Choroid plexus epithelial cell (primary cell): ENCODE measurements around the gene STEAP2.
"Not testable (repeated sequence)": the region's sequence is repeated elsewhere in the genome, so short reads cannot be mapped to it uniquely, and the experiment has no call there.

Experiments
- DNase-seq: peaks from one replicate; pipeline ENCODE4 v3.0.0-alpha.2; 2010; ENCODE audit warnings: low read depth
- H3K4me3 ChIP-seq: 2 replicates; pipeline ENCODE4 v1.5.1; 2011; ENCODE audit warnings: low read depth, mild to moderate bottlenecking, control low read depth, low read length, moderate library complexity
- TF ChIP-seq, protein P1 (sequence below): conservative IDR thresholded peaks from 2 replicates; pipeline ENCODE4 v1.5.1; 2011; ENCODE audit warnings: low read depth, mild to moderate bottlenecking, control low read depth, inconsistent platforms, low read length, moderate library complexity

STEAP2 gene

GRCh38 chr7:90248706-90249105 is 37.2 kb downstream of the STEAP2 start:
- TF ChIP-seq, protein P1, sequence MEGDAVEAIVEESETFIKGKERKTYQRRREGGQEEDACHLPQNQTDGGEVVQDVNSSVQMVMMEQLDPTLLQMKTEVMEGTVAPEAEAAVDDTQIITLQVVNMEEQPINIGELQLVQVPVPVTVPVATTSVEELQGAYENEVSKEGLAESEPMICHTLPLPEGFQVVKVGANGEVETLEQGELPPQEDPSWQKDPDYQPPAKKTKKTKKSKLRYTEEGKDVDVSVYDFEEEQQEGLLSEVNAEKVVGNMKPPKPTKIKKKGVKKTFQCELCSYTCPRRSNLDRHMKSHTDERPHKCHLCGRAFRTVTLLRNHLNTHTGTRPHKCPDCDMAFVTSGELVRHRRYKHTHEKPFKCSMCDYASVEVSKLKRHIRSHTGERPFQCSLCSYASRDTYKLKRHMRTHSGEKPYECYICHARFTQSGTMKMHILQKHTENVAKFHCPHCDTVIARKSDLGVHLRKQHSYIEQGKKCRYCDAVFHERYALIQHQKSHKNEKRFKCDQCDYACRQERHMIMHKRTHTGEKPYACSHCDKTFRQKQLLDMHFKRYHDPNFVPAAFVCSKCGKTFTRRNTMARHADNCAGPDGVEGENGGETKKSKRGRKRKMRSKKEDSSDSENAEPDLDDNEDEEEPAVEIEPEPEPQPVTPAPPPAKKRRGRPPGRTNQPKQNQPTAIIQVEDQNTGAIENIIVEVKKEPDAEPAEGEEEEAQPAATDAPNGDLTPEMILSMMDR, result no peak
- no peak for DNase-seq
- no peak overlapping the region for H3K4me3 ChIP-seq

DNA sequence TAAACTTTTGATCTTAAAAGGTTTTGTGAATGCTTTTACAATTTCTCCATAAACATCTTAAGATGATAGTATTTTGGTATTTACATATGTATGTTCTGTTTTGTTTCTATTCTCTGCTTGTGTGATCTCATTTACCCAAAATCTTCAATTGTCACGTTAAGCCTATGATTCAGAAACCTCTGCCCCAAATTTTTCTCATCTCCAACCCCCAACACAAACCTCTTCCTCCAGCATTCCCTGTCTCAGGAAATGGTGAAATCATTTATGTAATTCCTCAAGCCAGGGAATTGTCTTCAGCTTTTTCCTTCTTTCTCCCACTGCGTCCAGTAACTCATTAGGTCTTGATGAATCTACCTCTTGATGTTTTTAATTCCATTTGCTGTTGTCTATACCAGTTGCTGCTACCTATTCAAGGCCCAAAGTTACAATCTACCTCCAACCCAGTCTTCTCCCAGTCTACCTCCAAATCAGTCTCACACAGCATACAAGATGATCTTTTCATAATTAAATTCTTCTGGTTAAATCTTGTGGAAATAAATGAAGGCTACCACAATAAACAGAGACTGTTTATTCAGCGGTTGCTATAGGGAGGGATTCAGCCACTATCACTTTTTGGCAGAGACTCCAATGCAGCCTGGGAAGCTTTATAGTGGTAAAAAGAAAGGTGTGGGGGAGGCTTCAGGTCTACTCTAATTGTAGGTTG is 39.2 kb downstream of the STEAP2 start:
- TF ChIP-seq, protein P1, result no peak
- no peak overlapping the region for H3K4me3 ChIP-seq

DNA sequence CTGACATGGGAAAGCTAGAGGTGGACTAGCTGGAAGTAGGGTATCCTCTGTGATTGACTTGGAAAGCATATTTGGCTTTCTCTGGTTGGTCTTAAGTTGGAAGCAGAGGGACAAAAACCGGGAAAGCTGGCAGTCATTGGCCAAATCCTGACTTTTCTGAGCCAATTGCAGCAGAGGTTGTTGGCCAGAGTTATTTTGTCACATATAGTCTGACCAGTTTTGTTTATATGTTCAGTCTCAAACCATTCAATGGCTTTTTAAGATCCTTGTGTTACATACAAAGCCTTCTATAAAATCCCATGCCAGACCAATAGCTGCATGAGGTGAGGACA is 39.7 kb downstream of the STEAP2 start:
- no peak overlapping the region for H3K4me3 ChIP-seq
- no peak for DNase-seq
- TF ChIP-seq, protein P1, result no peak

More for the DNA sequence above, 39.2 kb downstream of the STEAP2 start:
- DNase-seq, result peak; percentile 39

DNA sequence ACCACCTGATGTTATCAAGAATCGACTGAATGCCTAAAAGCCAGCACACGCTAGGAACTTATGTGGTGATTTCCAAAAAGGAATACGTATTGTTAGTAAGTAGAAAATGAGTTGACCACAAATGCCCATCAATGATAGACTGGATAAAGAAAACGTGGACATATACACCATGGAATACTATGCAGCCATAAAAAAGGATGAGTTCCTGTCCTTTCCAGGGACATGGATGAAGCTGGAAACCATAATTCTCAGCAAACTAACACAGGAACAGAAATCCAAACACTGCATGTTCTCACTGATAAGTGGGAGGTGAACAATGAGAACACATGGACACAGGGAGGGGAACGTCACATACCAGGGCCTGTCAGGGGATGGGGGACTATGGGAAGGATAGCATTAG is 44.5 kb downstream of the STEAP2 start:
- H3K4me3 ChIP-seq, result not testable (repeated sequence)

DNA sequence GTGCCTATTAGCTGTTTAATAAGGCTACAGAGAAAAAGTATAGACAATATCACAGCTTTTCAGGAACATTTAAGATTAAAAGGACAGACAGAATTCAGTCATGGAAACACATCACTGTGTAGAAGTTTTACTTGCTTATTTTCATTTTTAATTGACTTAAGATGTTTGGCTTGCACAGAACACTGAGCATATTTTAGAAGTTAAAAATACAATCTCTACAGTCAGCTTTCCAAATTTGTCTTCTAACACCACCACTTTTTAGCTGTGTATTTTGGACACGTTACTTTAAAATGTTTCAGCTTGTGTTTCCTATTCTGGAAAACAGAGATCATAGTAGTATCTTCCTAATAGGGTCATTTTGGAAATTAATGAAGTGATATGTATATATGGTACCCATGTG is 45.2 kb downstream of the STEAP2 start:
- TF ChIP-seq, protein P1, result no peak
- H3K4me3 ChIP-seq, result no peak overlapping the region
- no peak for DNase-seq

More for the DNA sequence above, 44.5 kb downstream of the STEAP2 start:
- DNase-seq, result not testable (repeated sequence)

DNA sequence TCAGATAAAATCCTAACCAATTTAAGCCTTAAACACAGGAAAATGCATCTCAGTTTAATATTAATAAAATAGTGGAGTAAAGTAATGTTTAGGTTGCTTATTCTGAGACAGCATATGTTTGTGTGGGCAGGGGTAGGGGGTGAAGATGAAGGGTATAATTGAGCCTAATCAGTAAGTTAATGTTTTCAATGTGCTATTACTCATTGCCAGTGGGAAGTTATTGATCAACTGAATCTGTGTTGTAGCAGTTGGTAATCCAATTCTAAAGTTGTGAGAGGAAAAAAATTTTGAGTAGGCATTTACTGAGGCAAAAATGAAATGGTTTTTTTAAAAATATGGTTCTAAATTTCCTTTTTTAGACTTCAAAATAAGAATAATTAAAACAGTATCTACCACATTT is 49.9 kb downstream of the STEAP2 start:
- no peak for DNase-seq
- TF ChIP-seq, protein P1, result no peak
- no peak overlapping the region for H3K4me3 ChIP-seq

GRCh38 chr7:90262438-90262837 is 50.9 kb downstream of the STEAP2 start:
- TF ChIP-seq, protein P1, result peak; percentile 49
- DNase-seq, result peak; percentile 73
- H3K4me3 ChIP-seq, result no peak overlapping the region
